OCI-LY3 (cell line): ENCODE data around the gene CGA.

Experiments used
- CTCF ChIP-seq: fragments of 200-600, 300-600 bp; sonication (generic); IDR thresholded peaks from 2 replicates; pipeline ENCODE4 v1.5.1; 2014; ENCODE audit warnings: antibody characterized with exemption, low read length, low read depth
- EZH2phosphoT487 ChIP-seq: fragments of 200-600 bp; shearing (Covaris generic); IDR thresholded peaks from 2 replicates; pipeline ENCODE4 v1.6.1; 2018; ENCODE audit warnings: antibody characterized with exemption, mixed run types, low read depth

GRCh38 chr6:87095087-87095509 lies at the start of gene CGA:
- TF ChIP-seq CTCF = no peak
- no peak for TF ChIP-seq EZH2phosphoT487
